Cardiac fibroblast (primary cell): ENCODE results near the gene NEO1.

Experiments used
- DNase-seq, 2 donors: peaks; one replicate each; pipeline versions ENCODE4 v3.0.0 to v3.0.0-alpha.2; 2010; ENCODE audit warnings: low read depth in 2 of 2
- H3K4me3 ChIP-seq, 2 donors: replicated peaks in 1 of 2; 1 replicate in 1 of 2; 2 replicates in 1 of 2; pipeline ENCODE4 v1.5.1; 2011; ENCODE audit warnings: low read depth in 2 of 2, low read length in 2 of 2, mild to moderate bottlenecking in 2 of 2, moderate library complexity in 1 of 2
- CTCF ChIP-seq: IDR thresholded peaks from one replicate; pipeline ENCODE4 v1.5.1; 2011; ENCODE audit warnings: low read depth, mild to moderate bottlenecking, low read length, inconsistent platforms

Gene NEO1

GRCh38 chr15:73231661-73232419, 179.6 kb downstream of the NEO1 start:
- no peak for TF ChIP-seq CTCF
- H3K4me3 ChIP-seq: no peak overlapping the region
- peak in 1 of 2 donors; percentile 26 for DNase-seq

GRCh38 chr15:73232776-73233175, 180.5 kb downstream of the NEO1 start:
- no peak for TF ChIP-seq CTCF
- H3K4me3 ChIP-seq: no peak overlapping the region
- no peak for DNase-seq

GRCh38 chr15:73233623-73234022, 181.4 kb downstream of the NEO1 start:
- H3K4me3 ChIP-seq: no peak overlapping the region
- DNase-seq: peak in 1 of 2 donors; percentile 9
- TF ChIP-seq CTCF: no peak

- H3K4me3 ChIP-seq: no peak overlapping the region
- no peak for TF ChIP-seq CTCF
- DNase-seq: no peak
Observed at GRCh38 chr15:73237910-73238309, 185.6 kb downstream of the NEO1 start.

GRCh38 chr15:73239564-73240215, 187.4 kb downstream of the NEO1 start:
- peak; percentile 13 to 21 for DNase-seq
- H3K4me3 ChIP-seq: no peak overlapping the region
- TF ChIP-seq CTCF: peak; percentile 35

- TF ChIP-seq CTCF: peak; percentile 75
- H3K4me3 ChIP-seq: no peak overlapping the region
- DNase-seq: peak; percentile 76 to 79
Observed at GRCh38 chr15:73240866-73241499, 188.7 kb downstream of the NEO1 start.
